Thoracic aorta (tissue), 2 donors: Measurements from ENCODE around the gene CD300C. TPM values are rescaled to one million over a fixed set of nuclear protein-coding genes. Genes with fewer than 3 reads are reported as not detected.

Source experiments
- ATAC-seq: fragments of 150-250 bp; one replicate; pipeline ENCODE4 v1.8.0; 2017; ENCODE audit warnings: low read depth; ENCODE audit not compliant: insufficient number of reproducible peaks, low FRiP score
- DNase-seq: peaks from one replicate; pipeline ENCODE4 v3.0.0-alpha.2; 2020; ENCODE audit warnings: low spot score
- H3K27ac ChIP-seq, 2 donors: fragments of 200-600 bp; sonication (generic); 1 replicate in 1 of 2; 2 replicates in 1 of 2; pipeline ENCODE4 v1.5.1; 2016; ENCODE audit warnings: mild to moderate bottlenecking in 2 of 2, moderate library complexity in 2 of 2
- H3K27me3 ChIP-seq: fragments of 200-600 bp; sonication (generic); replicated peaks from 2 replicates; pipeline ENCODE4 v1.6.0; 2016; ENCODE audit warnings: mild to moderate bottlenecking; ENCODE audit not compliant: insufficient read depth
- H3K36me3 ChIP-seq: fragments of 200-600 bp; sonication (generic); one replicate; pipeline ENCODE4 v1.5.1; 2016
- H3K4me1 ChIP-seq, 2 donors: fragments of 200-600 bp; sonication (generic); 1 replicate in 1 of 2; 2 replicates in 1 of 2; pipeline versions ENCODE4 v1.5.1 to v1.6.0; 2016; ENCODE audit warnings: low read depth in 2 of 2, mild to moderate bottlenecking in 1 of 2; ENCODE audit not compliant: control insufficient read depth in 1 of 2
- H3K4me3 ChIP-seq: fragments of 200-600 bp; sonication (generic); 2 replicates; pipeline ENCODE4 v1.5.1; 2016; ENCODE audit warnings: mild to moderate bottlenecking
- H3K9me3 ChIP-seq: fragments of 200-600 bp; sonication (generic); 2 replicates; pipeline ENCODE4 v1.5.1; 2016
- CTCF ChIP-seq: fragments of 200-600 bp; sonication (generic); IDR thresholded peaks from one replicate; pipeline ENCODE4 v1.5.1; 2019; ENCODE audit warnings: antibody characterized with exemption
- total RNA-seq, 2 donors: library from RNA; depleted of rRNA; stranded (reverse); fragments of >200 nt; gene quantifications; one replicate each; pipeline versions ENCODE4 v1.1.0 to v1.2.3, GENCODE V29; 2016

CD300C gene
- total RNA-seq, 2 donors from 2014 or later: 2.5 to 4.3 TPM

GRCh38 chr17:74568106-74568873 is 22.4 kb upstream of the CD300C start:
- Histone ChIP-seq H3K27ac (no peak overlapping the region), H3K9me3 (no peaks in the 10 kb centered on the region), H3K4me3 (no peak overlapping the region), H3K4me1 (peaks cover 0 to 4% of the 10 kb centered on the region in 2 donors), H3K36me3 (no peaks in the 10 kb centered on the region), H3K27me3 (no peaks in the 10 kb centered on the region)
- no peak for TF ChIP-seq CTCF
- ATAC-seq: no peak
- DNase-seq: no peak

DNA sequence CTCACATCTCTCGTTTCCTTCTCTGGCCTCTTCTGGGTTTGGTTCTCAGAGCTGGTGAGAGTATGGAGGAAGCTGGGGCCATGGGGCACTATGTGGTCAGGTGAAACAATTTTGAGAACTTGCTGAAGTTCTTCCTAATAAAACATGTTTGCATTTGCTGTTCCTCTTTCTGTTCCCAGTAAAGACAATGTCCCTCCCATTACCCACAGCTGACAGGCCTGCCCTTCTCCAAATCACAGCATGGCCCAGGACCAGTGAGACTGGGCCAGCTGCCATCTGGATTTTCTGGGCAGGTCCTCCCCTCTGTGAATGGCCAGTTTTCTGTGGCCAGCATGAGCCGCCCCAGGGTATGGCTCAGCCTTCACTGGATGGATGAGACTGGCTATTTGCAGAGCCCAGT is 21.5 kb upstream of the CD300C start, which contains the start of gene CD300H:
TSS of gene CD300H (minus strand) at position 113 of the 400 bp plus-strand sequence.
- no peak for TF ChIP-seq CTCF
- Histone ChIP-seq H3K27me3 (no peaks in the 10 kb centered on the region), H3K9me3 (no peaks in the 10 kb centered on the region), H3K27ac (no peak within 1 kb of the TSS), H3K4me1 (peaks cover 0 to 4% of the 10 kb centered on the region in 2 donors), H3K36me3 (no peaks in the 10 kb centered on the region), H3K4me3 (no peak within 1 kb of the TSS)
- DNase-seq (no peak), ATAC-seq (no peak)

- no peak for DNase-seq
- Histone ChIP-seq H3K36me3 (no peaks in the 10 kb centered on the region), H3K27ac (no peak overlapping the region), H3K9me3 (no peaks in the 10 kb centered on the region), H3K4me3 (no peak overlapping the region), H3K4me1 (peaks cover 0 to 4% of the 10 kb centered on the region in 2 donors), H3K27me3 (no peaks in the 10 kb centered on the region)
- no peak for ATAC-seq
- no peak for TF ChIP-seq CTCF
Measured at GRCh38 chr17:74566132-74566753, 20.3 kb upstream of the CD300C start.

DNA sequence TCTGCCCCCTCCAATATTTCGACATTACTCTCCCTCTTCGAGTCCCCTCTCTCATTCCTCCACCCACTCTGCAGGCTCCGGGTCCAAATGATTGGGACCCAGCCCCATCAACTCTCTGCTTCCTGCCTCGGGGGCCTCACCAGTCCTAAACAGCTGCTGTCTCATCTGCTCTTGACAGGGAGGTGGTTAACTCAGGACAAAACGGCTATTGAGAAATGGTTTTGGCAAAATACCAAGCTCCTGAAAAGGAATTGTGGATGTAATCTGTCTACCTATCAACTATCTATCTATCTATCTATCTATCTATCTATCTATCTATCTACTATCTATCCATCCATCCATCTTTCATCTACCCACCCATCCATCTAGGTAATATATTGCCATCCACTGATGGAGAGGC is 19.2 kb upstream of the CD300C start:
- TF ChIP-seq CTCF: no peak
- peaks cover 0 to 4% of the 10 kb centered on the region in 2 donors for H3K4me1 ChIP-seq
- no peaks in the 10 kb centered on the region for H3K36me3 ChIP-seq
- no peak for DNase-seq
- ATAC-seq: no peak
- H3K4me3 ChIP-seq: no peak overlapping the region
- H3K27ac ChIP-seq: no peak overlapping the region
- no peaks in the 10 kb centered on the region for H3K27me3 ChIP-seq
- no peaks in the 10 kb centered on the region for H3K9me3 ChIP-seq

DNA sequence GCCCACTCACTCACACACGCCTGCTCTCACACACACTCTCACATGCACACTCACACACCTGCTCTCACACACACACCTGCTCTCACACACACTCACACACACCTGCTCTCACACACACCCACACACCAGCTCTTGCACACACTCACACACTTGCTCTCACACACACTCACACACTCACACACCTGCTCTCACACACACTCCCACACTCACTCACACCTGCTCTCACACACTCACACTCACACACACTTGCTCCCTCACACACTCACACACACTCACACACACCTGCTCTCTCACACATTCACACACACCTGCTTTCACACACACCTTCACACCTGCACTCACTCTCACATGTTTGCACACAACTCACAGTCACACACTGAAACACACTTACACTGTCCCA is 17.4 kb upstream of the CD300C start:
- DNase-seq (no peak), ATAC-seq (no peak)
- TF ChIP-seq CTCF: no peak
- Histone ChIP-seq H3K9me3 (no peaks in the 10 kb centered on the region), H3K4me1 (peaks cover 0 to 4% of the 10 kb centered on the region in 2 donors), H3K27ac (no peak overlapping the region), H3K4me3 (no peak overlapping the region), H3K36me3 (no peaks in the 10 kb centered on the region), H3K27me3 (no peaks in the 10 kb centered on the region)
